Parathyroid adenoma (tissue), 2 donors: Measurements from ENCODE around the gene CFAP46.
A peak's percentile ranks its signal among the peaks of the same experiment; 100 is the strongest.

ENCODE experiments used
- H2AFZ ChIP-seq: fragments of 300-600 bp; sonication (generic); one replicate; pipeline ENCODE4 v1.7.0; 2017; ENCODE audit warnings: antibody characterized with exemption, mild to moderate bottlenecking
- H3K27ac ChIP-seq: fragments of 300-600 bp; sonication (generic); one replicate; pipeline ENCODE4 v1.7.0; 2017
- H3K27me3 ChIP-seq: fragments of 300-600 bp; sonication (generic); one replicate; pipeline ENCODE4 v1.7.0; 2017; ENCODE audit warnings: low read length; ENCODE audit not compliant: control insufficient read depth, insufficient read depth
- H3K36me3 ChIP-seq: fragments of 300-600 bp; sonication (generic); one replicate; pipeline ENCODE4 v1.7.0; 2017; ENCODE audit warnings: low read length; ENCODE audit not compliant: control insufficient read depth, insufficient read depth
- H3K4me1 ChIP-seq: fragments of 300-600 bp; sonication (generic); one replicate; pipeline ENCODE4 v1.7.0; 2017; ENCODE audit warnings: control low read depth
- H3K4me2 ChIP-seq: fragments of 300-600 bp; sonication (generic); one replicate; pipeline ENCODE4 v1.7.0; 2017; ENCODE audit warnings: low read length
- H3K4me3 ChIP-seq: fragments of 300-600 bp; sonication (generic); one replicate; pipeline ENCODE4 v1.7.0; 2017; ENCODE audit warnings: low read depth, low read length
- H3K79me2 ChIP-seq: fragments of 300-600 bp; sonication (generic); one replicate; pipeline ENCODE4 v1.7.0; 2017; ENCODE audit warnings: control low read depth
- H3K9ac ChIP-seq: fragments of 300-600 bp; sonication (generic); one replicate; pipeline ENCODE4 v1.7.0; 2017; ENCODE audit warnings: mild to moderate bottlenecking
- H3K9me3 ChIP-seq: fragments of 300-600 bp; sonication (generic); one replicate; pipeline ENCODE4 v1.7.0; 2017; ENCODE audit warnings: low read length; ENCODE audit not compliant: control insufficient read depth
- CTCF ChIP-seq: fragments of 300-600 bp; sonication (generic); IDR thresholded peaks from one replicate; pipeline ENCODE4 v1.7.0; 2017; ENCODE audit warnings: antibody characterized with exemption, mild to moderate bottlenecking
- donor health status: primary hyperparathyroidism.

CFAP46 gene

GRCh38 chr10:132960071-132960472 is 17.7 kb upstream of the CFAP46 start:
- TF ChIP-seq CTCF = no peak
- H3K9me3 ChIP-seq = no peaks in the 10 kb centered on the region
- H3K4me3 ChIP-seq = no peak overlapping the region
- H3K79me2 ChIP-seq = no peaks in the 10 kb centered on the region
- no peaks in the 10 kb centered on the region for H3K27me3 ChIP-seq
- no peak overlapping the region for H3K27ac ChIP-seq
- no peak overlapping the region for H3K9ac ChIP-seq
- H2AFZ ChIP-seq = no peak overlapping the region
- H3K4me2 ChIP-seq = no peak overlapping the region
- peaks cover 19% of the 10 kb centered on the region for H3K4me1 ChIP-seq
- H3K36me3 ChIP-seq = no peaks in the 10 kb centered on the region

GRCh38 chr10:132959559-132959961 is 17.2 kb upstream of the CFAP46 start:
- H3K36me3 ChIP-seq = no peaks in the 10 kb centered on the region
- H3K4me2 ChIP-seq = no peak overlapping the region
- no peaks in the 10 kb centered on the region for H3K79me2 ChIP-seq
- H3K4me1 ChIP-seq = peaks cover 19% of the 10 kb centered on the region
- H3K27ac ChIP-seq = peak overlapping the region; percentile 40
- H3K9me3 ChIP-seq = no peaks in the 10 kb centered on the region
- no peak overlapping the region for H3K9ac ChIP-seq
- no peak for TF ChIP-seq CTCF
- H3K27me3 ChIP-seq = no peaks in the 10 kb centered on the region
- H3K4me3 ChIP-seq = no peak overlapping the region
- no peak overlapping the region for H2AFZ ChIP-seq

GRCh38 chr10:132958883-132959558 is 16.7 kb upstream of the CFAP46 start:
- peak overlapping the region; percentile 26 for H2AFZ ChIP-seq
- no peaks in the 10 kb centered on the region for H3K79me2 ChIP-seq
- H3K9me3 ChIP-seq = no peaks in the 10 kb centered on the region
- TF ChIP-seq CTCF = no peak
- peak overlapping the region; percentile 40 for H3K27ac ChIP-seq
- no peaks in the 10 kb centered on the region for H3K36me3 ChIP-seq
- no peak overlapping the region for H3K4me2 ChIP-seq
- H3K9ac ChIP-seq = no peak overlapping the region
- H3K4me1 ChIP-seq = peaks cover 19% of the 10 kb centered on the region
- H3K27me3 ChIP-seq = no peaks in the 10 kb centered on the region
- H3K4me3 ChIP-seq = no peak overlapping the region

- H3K9me3 ChIP-seq = no peaks in the 10 kb centered on the region
- H3K4me1 ChIP-seq = peaks cover 19% of the 10 kb centered on the region
- H3K27ac ChIP-seq = peak overlapping the region; percentile 40
- H3K36me3 ChIP-seq = no peaks in the 10 kb centered on the region
- no peak overlapping the region for H3K4me2 ChIP-seq
- TF ChIP-seq CTCF = no peak
- H3K79me2 ChIP-seq = no peaks in the 10 kb centered on the region
- H2AFZ ChIP-seq = peak overlapping the region; percentile 26
- H3K4me3 ChIP-seq = no peak overlapping the region
- H3K27me3 ChIP-seq = no peaks in the 10 kb centered on the region
- H3K9ac ChIP-seq = no peak overlapping the region
These were observed 15.9 kb upstream of the CFAP46 start for GRCh38 chr10:132957981-132958882.
